Measurements from ENCODE around the gene CNTNAP5. TPM values are rescaled to one million over a fixed set of nuclear protein-coding genes. Genes with fewer than 3 reads are reported as not detected.

Gene CNTNAP5
- total RNA-seq, 4 donors from 2014 or later, result 0.17 TPM; not detected in 3

GRCh38 chr2:124887466-124887865, 862.4 kb downstream of the CNTNAP5 start:
- 90% methylated on average over 3 of the region's 3 CpGs for WGBS
- Histone ChIP-seq H3K4me1 (no peaks in the 10 kb centered on the region), H3K27me3 (no peaks in the 10 kb centered on the region), H3K9me3 (no peaks in the 10 kb centered on the region), H3K4me3 (no peak overlapping the region), H3K36me3 (no peaks in the 10 kb centered on the region), H3K27ac (replicated peaks in 1 of 4) (no peak overlapping the region)
- DNase-seq (ENCODE audit: extremely low spot score), result no peak
- TF ChIP-seq CTCF (IDR thresholded peaks at IDR 0.05), result no peak
- no peak for TF ChIP-seq EP300 (IDR thresholded peaks at IDR 0.05)
- no peak for TF ChIP-seq POLR2A (IDR thresholded peaks at IDR 0.05; ENCODE audit: low read depth)
- TF ChIP-seq POLR2AphosphoS5 (IDR thresholded peaks at IDR 0.05), result no peak
- intact Hi-C loops (cut with DNase I), result no loop called here

- Histone ChIP-seq H3K4me3 (no peak overlapping the region), H3K27me3 (no peaks in the 10 kb centered on the region), H3K36me3 (no peaks in the 10 kb centered on the region), H3K4me1 (no peaks in the 10 kb centered on the region), H3K9me3 (no peaks in the 10 kb centered on the region), H3K27ac (replicated peaks in 1 of 4) (no peak overlapping the region)
- no peak for TF ChIP-seq POLR2AphosphoS5 (IDR thresholded peaks at IDR 0.05)
- TF ChIP-seq CTCF (IDR thresholded peaks at IDR 0.05), result no peak
- no peak for TF ChIP-seq EP300 (IDR thresholded peaks at IDR 0.05)
- TF ChIP-seq POLR2A (IDR thresholded peaks at IDR 0.05; ENCODE audit: low read depth), result no peak
- no peak for DNase-seq (ENCODE audit: extremely low spot score)
- WGBS, result 90% methylated on average over 1 of the region's 1 CpG
- intact Hi-C loops (cut with DNase I), result no loop called here
Measured at GRCh38 chr2:124888431-124888830, 863.3 kb downstream of the CNTNAP5 start.

DNA sequence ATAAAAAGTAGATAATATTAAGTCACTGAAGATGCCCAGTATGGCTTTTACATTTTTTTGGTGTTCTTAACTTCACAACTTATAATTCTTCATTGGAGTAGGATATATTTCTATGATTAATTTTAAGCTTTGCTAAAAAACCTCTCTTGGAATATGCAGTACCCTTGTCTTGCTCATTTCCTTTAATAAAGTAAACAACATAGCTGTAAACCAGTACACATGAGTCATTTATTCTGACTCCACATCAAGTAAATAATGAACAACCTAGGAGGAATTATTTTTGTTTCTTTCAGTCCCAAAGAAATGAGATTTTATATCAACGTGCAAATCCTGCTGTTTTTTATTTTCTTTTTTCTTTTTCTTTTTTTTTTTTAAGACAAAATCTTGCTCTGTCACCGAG, 869.1 kb downstream of the CNTNAP5 start:
- 80% methylated on average over 2 of the region's 2 CpGs for WGBS
- Histone ChIP-seq H3K4me1 (no peaks in the 10 kb centered on the region), H3K4me3 (no peak overlapping the region), H3K36me3 (no peaks in the 10 kb centered on the region), H3K27me3 (no peaks in the 10 kb centered on the region), H3K27ac (replicated peaks in 1 of 4) (no peak overlapping the region), H3K9me3 (no peaks in the 10 kb centered on the region)
- intact Hi-C loops (cut with DNase I), result no loop called here
- no peak for DNase-seq (ENCODE audit: extremely low spot score)
- TF ChIP-seq POLR2A (IDR thresholded peaks at IDR 0.05; ENCODE audit: low read depth), result no peak
- no peak for TF ChIP-seq CTCF (IDR thresholded peaks at IDR 0.05)
- TF ChIP-seq POLR2AphosphoS5 (IDR thresholded peaks at IDR 0.05), result no peak
- TF ChIP-seq EP300 (IDR thresholded peaks at IDR 0.05), result no peak

DNA sequence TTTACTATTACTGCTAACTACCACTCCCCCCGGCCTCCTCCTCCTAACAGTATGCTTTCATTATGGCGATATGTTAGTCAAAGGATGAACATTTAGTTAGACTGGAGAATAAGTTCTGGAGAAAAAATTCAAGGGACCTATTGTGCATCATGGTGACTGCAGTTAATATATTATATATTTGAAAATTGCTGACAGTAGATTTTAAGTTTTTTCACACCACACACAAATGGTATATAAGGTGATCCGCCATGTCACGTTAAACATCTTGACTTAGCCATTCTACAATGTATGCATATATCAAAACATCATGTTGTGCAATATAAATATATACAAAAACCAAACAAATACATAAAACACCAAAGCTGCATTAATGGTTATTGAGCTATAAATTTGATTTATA, 873.7 kb downstream of the CNTNAP5 start:
- H3K4me1 ChIP-seq, result no peaks in the 10 kb centered on the region
- TF ChIP-seq POLR2A (IDR thresholded peaks at IDR 0.05; ENCODE audit: low read depth), result no peak
- no peak overlapping the region for H3K4me3 ChIP-seq
- DNase-seq (ENCODE audit: extremely low spot score), result no peak
- no peak overlapping the region for H3K27ac ChIP-seq (replicated peaks in 1 of 4)
- H3K36me3 ChIP-seq, result no peaks in the 10 kb centered on the region
- H3K9me3 ChIP-seq, result no peaks in the 10 kb centered on the region
- intact Hi-C loops (cut with DNase I), result no loop called here
- 94% methylated on average over 4 of the region's 4 CpGs for WGBS
- no peaks in the 10 kb centered on the region for H3K27me3 ChIP-seq

DNA sequence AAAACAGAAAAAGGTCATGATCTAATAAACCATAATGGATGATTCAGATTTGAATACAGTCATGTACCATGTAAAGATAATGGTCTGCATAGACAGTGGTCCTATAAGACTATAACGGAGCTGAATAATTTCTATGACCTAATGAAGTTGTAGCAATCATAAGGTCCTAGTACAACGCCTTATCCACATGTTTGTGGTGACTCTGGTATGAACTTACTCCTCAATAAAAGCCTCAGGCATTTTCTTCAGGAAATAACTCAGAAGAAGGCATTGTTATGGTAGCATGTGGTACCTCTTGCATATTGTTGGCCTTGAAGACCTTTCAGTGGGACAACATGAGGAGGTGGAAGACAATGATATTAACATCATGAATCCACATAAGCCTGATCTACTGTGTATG, 883.3 kb downstream of the CNTNAP5 start:
- H3K4me3 ChIP-seq, result no peak overlapping the region
- H3K9me3 ChIP-seq, result no peaks in the 10 kb centered on the region
- TF ChIP-seq POLR2AphosphoS5 (IDR thresholded peaks at IDR 0.05) (no peak), EP300 (IDR thresholded peaks at IDR 0.05) (no peak), CTCF (IDR thresholded peaks at IDR 0.05) (no peak), POLR2A (IDR thresholded peaks at IDR 0.05; ENCODE audit: low read depth) (no peak)
- intact Hi-C loops (cut with DNase I), result no loop called here
- H3K27me3 ChIP-seq, result no peaks in the 10 kb centered on the region
- 88% methylated on average over 2 of the region's 2 CpGs for WGBS
- no peak for DNase-seq (ENCODE audit: extremely low spot score)
- H3K27ac ChIP-seq (replicated peaks in 1 of 4), result no peak overlapping the region
- H3K36me3 ChIP-seq, result no peaks in the 10 kb centered on the region
- no peaks in the 10 kb centered on the region for H3K4me1 ChIP-seq

Measured in esophagus muscularis mucosa (tissue), 4 donors.